ENCODE data around the gene AIM2.
"Not testable (repeated sequence)": the region's sequence is repeated elsewhere in the genome, so short reads cannot be mapped to it uniquely, and the experiment has no call there.

Gene AIM2

GRCh38 chr1:159079525-159079924, 3.0 kb upstream of the AIM2 start:
- DNase-seq (ENCODE audit: low read depth): no peak

DNA sequence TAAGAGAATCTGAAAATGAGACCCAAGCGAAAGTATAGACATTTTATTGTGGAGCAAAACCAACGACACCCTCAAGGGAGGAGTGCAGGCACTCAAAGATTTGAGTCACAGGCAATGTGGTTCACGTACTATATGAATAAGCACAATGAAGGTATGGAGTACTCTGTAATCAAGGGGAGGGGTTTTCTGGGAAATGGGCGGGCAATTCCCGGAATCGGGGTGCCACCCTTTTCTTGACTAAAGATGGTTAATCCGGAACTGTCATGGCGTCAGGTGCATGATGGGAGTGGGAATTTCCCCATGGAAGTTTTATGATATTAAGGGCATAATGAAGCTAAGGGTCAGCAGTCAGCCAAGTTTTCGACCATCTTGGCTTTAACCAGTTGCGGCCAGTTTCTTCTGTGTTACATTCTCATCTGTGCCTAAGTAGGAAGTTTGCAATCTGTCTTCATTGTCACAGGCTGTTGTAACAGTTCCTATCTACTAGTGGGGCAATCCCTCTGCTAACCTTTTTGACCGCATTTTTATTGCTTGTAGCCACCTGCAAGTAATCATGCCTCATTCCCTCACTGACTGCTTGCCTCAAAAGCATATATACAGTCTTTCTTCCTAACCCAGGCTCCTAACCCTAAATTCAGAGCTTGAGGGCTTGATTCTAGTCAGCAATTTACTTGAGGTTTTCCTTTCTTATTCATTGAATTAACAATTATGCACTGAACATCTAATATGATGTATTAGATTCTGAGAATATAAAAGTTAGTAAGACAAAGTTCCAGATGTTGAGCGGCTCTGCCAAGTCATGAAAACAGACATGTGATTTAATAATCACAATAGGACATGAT, 775 bp upstream of the AIM2 start:
- peak; percentile 78 for DNase-seq (ENCODE audit: low read depth)

DNA sequence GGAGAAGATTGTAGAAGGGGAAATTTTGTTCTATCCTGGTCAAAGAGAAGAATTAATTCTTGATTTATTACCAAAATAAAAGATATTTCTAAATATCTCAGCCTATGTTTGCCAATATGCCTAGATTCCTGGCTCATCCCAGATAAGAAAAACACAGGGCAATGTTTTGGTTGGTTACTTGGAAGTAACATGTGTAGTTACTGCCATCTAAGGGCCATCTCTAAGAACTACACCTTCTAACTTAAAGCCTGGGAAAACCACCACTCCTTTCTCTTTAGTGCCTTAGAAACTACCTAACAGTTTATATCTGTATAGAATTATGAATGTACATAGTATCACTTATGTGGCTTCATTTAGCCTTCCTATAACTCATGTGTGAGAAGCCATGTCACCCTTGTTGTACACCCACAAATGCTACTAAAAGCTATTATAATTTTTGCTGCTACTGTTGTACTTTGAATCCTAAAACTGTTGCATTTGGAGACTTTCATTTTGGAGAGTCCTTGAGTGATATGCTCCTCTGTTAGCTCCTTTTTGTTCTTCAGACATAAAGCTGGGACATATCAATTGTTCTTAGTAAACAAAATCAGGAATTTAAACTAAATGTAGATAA, 4.5 kb downstream of the AIM2 start:
- no peak for DNase-seq (ENCODE audit: low read depth)

DNA sequence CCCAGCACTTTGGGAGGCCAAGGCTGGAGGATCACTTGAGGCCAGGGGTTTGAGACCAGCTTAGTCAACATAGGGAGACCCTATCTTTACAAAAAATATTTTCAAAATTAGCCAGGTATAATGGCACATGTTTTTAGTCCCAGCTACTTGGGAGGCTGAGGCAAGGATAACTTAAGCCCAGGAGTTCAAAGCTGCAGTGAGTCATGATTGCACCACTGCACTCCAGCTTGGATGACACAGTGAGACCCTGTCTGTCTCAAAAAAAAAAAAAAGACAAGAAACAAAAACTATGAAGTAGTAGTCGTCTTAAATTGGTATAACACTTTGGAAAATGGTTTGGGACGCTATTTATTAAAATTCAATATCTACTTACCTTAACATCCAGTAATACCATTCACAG, 7.7 kb downstream of the AIM2 start:
- DNase-seq (ENCODE audit: low read depth): no peak

DNA sequence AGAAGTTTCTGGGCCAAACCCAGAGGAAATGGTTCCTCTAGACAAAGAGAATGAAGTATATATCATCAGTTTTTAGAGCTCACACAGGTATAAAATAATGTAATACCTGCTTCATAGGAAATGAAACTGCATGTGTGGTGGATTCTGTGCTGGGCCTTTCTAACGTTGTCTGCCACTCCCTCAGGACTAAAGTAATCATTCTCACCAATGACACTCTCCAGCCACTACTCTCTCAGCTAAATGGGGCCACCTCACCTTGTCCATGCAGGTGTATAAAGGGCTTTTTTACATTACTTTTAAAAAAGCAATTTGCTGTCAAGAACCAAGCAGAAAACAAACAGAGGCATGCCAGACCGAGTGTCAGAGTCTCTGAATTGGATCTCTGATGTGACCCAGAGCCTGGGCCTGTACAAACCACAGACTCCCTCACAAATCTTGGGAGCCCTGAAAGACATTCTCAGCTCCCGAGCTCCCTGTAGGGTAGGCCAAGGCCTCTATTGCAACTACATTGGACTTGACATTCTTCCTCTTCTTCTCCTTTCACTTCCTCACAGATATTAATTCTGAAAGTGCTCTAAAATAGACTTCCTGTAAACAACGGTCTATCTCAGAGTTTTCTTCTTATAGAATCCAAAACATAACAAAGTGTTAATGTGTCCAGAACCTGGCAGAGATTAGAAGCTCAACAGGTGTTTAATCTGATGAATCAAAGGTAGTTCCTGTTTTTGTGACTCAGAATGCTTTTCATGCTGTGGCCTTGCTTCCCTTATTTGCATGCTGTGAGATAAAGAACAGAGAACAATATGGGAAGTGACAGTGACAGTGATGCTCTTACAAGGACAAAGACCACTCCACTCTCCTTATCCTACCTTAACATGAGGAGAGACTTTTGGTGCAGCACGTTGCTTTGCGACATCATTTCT, 8.6 kb downstream of the AIM2 start:
- DNase-seq (ENCODE audit: low read depth): no peak

- no peak for DNase-seq (ENCODE audit: low read depth)
These were observed 10.5 kb downstream of the AIM2 start for GRCh38 chr1:159066108-159066507.

DNA sequence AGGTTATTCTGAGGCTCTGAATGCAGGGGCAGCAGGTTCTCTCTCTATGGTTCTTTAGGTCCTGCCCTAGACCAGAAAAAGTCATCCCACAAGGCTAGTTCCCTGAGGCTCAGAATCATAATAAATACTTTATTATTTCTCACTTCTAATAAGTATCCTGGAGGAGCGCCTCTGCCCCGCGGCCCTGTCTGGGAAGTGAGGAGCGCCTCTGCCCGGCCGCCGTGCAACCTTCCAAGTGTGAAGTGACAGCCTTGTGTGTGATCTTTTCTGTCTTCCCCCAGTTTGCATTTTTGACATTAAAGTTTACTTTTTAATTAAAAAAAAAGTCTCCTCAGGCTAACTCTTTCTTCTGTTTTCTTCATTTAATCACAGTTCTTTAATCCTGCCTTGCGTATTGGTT, 11.5 kb downstream of the AIM2 start:
- DNase-seq (ENCODE audit: low read depth): no peak

DNA sequence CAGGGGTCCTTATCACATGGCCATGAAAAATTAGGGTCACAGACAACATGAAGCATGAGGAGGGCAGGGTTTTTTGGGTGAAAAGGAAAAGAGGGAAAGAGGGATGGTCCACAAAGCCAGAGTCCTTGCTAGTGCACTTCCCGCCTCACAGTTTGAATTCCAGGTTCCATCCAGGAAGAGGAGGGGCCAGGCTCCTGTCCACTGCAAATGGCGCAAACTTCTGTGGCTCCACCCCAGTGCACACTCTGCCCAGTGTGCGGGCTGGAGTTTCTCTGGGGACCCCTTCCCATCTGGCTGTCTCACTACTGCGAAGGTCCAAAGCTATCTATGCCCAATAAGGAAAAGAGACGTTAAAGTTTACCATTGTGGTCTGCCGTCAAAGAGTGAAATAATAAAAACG, 17.8 kb downstream of the AIM2 start:
- no peak for DNase-seq (ENCODE audit: low read depth)

GRCh38 chr1:159056069-159056698, 20.4 kb downstream of the AIM2 start:
- DNase-seq (ENCODE audit: low read depth): no peak

DNA sequence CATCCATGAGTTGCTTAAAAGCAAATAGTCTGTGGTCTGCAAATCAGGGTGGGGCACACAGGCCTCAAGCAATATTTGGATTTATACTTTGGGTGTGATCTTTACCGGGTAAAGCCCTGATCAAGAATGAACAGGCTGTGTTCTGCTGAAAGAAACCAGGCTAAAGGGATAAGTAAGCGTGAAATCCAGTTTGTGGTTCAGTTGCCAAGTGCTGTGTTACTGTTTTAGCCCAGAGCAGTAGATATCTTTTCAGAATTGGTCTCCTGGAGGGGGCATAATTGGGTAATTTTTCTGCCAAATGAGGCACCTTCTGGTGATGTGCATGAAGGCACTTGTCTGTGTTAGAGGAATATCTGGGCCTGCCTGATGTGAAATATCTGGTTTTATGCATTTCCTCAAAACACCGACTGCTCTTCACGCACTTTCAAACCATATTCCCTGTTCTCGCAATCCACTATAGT, 21.4 kb downstream of the AIM2 start:
- DNase-seq (ENCODE audit: low read depth): no peak

DNA sequence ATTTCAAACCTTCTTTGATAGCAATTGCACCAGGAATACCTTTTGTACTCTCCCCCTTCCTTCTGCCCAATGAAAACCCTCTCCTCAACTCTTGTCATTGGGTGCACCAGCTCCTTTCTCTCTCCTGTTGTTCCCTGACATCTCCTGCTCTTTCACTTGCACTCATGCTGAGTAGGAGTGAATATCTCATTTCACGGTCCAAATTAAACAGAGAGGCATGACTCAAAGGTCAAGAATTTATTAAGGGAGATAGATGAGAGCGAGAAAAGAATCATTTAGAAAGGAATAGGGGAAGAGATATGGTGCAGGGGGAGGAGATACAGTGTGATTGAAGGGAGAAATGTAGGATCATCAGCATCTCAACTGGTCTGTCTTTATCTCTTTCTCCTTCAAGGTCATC, 22.1 kb downstream of the AIM2 start:
- DNase-seq (ENCODE audit: low read depth): no peak

DNA sequence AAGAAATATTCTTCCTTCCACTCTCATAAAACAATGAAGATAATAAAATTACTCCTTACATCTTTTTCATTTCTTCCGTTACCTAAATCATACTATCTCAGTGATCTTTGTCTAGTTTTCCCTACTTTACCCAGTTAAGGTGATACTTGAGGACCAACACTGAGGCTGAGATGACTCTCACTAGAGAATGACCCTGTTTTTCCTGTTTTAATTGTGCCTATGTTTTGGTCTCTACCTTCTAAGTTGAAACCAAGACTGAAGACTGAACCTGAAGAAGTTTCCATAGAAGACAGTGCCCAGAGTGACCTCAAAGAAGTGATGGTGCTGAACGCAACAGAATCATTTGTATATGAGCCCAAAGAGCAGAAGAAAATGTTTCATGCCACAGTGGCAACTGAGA, 25.1 kb downstream of the AIM2 start:
- no peak for DNase-seq (ENCODE audit: low read depth)

- DNase-seq (ENCODE audit: low read depth): not testable (repeated sequence)
These were observed 30.1 kb downstream of the AIM2 start for GRCh38 chr1:159046486-159046885.

GRCh38 chr1:159040893-159041724, 35.5 kb downstream of the AIM2 start:
- DNase-seq (ENCODE audit: low read depth): no peak

DNA sequence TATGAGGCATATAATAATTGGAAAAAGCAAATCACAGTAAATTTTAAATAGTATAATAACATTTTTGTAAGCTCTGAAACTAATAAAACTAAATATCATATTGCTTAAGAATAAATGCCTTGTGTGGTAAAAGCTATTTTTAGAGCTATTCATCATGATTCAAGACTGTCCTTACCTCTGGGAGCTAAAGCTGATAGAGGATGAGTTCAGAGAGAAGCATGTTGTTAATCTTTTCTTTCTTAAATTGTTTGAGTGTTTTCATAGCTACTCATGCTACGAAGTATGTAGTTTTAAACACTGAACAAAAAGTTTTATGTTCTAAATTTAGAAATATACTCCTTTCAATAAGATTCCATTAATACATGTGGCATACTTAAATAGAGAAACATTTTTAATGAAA, 36.4 kb downstream of the AIM2 start:
- DNase-seq (ENCODE audit: low read depth): no peak

DNA sequence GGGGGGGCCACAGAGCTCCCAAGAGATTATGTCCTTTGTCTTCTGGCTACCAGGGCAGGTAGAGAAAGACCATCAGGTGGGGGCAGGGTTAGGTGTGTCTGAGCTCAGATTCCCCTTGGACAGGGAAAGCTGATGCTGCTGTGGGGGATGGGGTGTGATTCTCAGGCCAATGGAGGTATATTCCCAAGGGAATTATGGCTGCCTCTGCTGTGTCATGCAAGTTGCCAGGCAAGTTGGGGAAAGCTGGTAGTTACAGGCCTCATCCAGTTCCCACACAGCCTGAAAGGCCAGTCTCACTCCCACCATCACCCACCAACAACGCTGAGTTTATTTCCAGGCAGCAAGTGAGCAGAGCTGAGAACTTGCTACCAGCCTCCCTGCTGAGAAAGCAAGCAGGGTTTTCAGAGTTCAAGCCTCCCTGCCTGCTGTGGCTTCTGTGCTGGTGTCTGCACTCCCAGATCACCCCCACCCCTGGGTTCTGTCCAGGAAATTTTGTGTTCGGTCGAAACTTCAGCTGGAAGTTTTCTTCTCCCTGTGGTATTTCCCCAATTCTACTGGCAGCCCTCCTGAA, 45.6 kb downstream of the AIM2 start:
- DNase-seq (ENCODE audit: low read depth): no peak

- no peak for DNase-seq (ENCODE audit: low read depth)
These were observed 46.3 kb downstream of the AIM2 start for GRCh38 chr1:159030311-159030710.

DNA sequence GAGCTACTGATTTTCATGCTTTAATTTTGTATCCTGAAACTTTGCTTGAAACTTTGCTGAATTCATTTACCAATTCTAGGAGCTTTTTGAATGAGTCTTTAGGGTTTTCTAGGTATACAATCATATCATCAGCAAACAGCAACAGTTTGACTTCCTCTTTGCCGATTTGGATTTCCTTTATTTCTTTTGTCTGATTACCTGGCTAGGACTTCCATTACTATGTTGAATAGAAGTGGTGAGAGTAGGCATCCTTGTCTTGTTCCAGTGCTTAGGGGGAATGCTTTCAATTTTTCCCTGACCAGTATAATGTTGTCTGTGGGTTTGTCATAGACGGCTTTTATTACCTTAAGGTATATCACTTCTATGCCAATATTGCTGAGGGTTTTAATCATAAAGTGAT, 49.7 kb downstream of the AIM2 start:
- not testable (repeated sequence) for DNase-seq (ENCODE audit: low read depth)

DNA sequence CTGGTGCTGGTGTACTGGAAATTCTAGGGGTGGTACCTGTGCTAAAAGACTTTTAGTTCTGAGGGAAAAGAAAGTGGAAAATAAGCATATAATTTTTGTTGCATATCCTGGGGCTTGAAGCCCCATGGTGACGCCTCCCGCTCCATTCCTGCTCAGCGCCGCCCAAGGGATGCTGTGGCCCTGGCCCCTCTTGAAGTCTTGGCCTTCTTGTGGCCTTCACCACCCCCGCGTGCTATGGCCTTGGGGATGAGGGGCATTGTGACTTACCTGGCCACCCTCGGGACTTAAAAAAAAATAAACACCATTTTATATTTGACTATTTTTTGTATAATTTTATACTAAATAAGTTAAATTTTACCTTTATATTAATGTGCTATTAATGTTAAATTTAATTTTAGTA, 51.5 kb downstream of the AIM2 start:
- no peak for DNase-seq (ENCODE audit: low read depth)

DNA sequence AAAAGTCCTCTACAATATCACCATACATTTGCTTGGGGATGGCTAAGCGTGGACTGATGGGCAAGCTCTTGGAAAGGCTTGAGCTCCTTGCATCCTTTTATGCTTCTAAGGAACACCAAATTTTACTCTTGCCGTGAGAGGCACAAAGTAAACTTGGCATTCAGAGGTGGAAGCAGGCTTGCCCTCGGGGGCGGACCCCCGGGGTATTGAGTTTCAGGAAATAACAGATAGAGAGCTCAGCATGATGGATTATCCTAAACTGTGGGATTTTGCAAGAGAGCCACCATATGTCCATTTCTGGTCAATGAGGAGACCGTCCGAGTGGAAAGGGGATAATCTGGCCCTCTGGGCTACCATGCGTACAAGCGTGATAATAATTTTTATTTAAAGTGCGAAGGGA, 52.8 kb downstream of the AIM2 start:
- no peak for DNase-seq (ENCODE audit: low read depth)

- peak; percentile 66 for DNase-seq (ENCODE audit: low read depth)
These were observed 61.1 kb downstream of the AIM2 start for GRCh38 chr1:159015440-159015909.

All from T-helper 22 cell (primary cell).